GM18520 (cell line): Measurements from ENCODE around the gene DUSP21.
"Not testable (repeated sequence)": the region's sequence is repeated elsewhere in the genome, so short reads cannot be mapped to it uniquely, and the experiment has no call there.

Experiments
- ATAC-seq: cut with Tn5 transposase; IDR thresholded peaks from one replicate; pipeline ENCODE4 v1.9.1; 2021; ENCODE audit not compliant: unreplicated experiment

DUSP21 gene

GRCh38 chrX:44843753-44844152, at the start of gene DUSP21:
Gene DUSP21 (plus strand): TSS chrX:44844021. CDS start chrX:44844133, 112 bp downstream.
- no peak for ATAC-seq

GRCh38 chrX:44795945-44796450, 47.8 kb upstream of the DUSP21 start:
- ATAC-seq = peak; percentile 45

- no peak for ATAC-seq
These were observed 41.2 kb upstream of the DUSP21 start for GRCh38 chrX:44802613-44803012.

GRCh38 chrX:44815681-44816080, 28.1 kb upstream of the DUSP21 start:
- no peak for ATAC-seq

- no peak for ATAC-seq
These were observed 27.5 kb upstream of the DUSP21 start for GRCh38 chrX:44816367-44816766.

- no peak for ATAC-seq
These were observed 26.8 kb upstream of the DUSP21 start for GRCh38 chrX:44817029-44817428.

- no peak for ATAC-seq
These were observed 21.2 kb upstream of the DUSP21 start for GRCh38 chrX:44822601-44823000.

GRCh38 chrX:44823193-44823592, 20.6 kb upstream of the DUSP21 start:
- ATAC-seq = not testable (repeated sequence)

GRCh38 chrX:44828008-44828605, 15.7 kb upstream of the DUSP21 start:
- ATAC-seq = no peak

GRCh38 chrX:44829832-44830231, 14.0 kb upstream of the DUSP21 start:
- no peak for ATAC-seq

- ATAC-seq = no peak
These were observed 1.1 kb upstream of the DUSP21 start for GRCh38 chrX:44842550-44843317.

- ATAC-seq = no peak
These were observed 511 bp upstream of the DUSP21 start for GRCh38 chrX:44843318-44843702.

- no peak for ATAC-seq
These were observed 383 bp downstream of the DUSP21 start for GRCh38 chrX:44844204-44844603.

- ATAC-seq = not testable (repeated sequence)
These were observed 7.1 kb downstream of the DUSP21 start for GRCh38 chrX:44850891-44851290.

- ATAC-seq = no peak
These were observed 27.4 kb downstream of the DUSP21 start for GRCh38 chrX:44871114-44871645.

GRCh38 chrX:44871931-44872820, 28.4 kb downstream of the DUSP21 start:
- ATAC-seq = peak; percentile 17

GRCh38 chrX:44872821-44873414, 29.1 kb downstream of the DUSP21 start, which contains the start of gene KDM6A:
Gene KDM6A (plus strand): TSS chrX:44873188. CDS start chrX:44873552, 364 bp downstream.
- ATAC-seq = peak; percentile 86

- ATAC-seq = peak; percentile 4
These were observed 29.8 kb downstream of the DUSP21 start for GRCh38 chrX:44873415-44874276.

- no peak for ATAC-seq
These were observed 30.8 kb downstream of the DUSP21 start for GRCh38 chrX:44874420-44875184.
